HCT116 (cell line): ENCODE measurements around the gene IL31. TPM values are rescaled to one million over a fixed set of nuclear protein-coding genes. Genes with fewer than 3 reads are reported as not detected.

Source experiments
- ATAC-seq: fragments of 200-7000 bp; cut with Tn5 transposase; 2 replicates; pipeline ENCODE4 v1.9.1; 2020; ENCODE audit warnings: mild to moderate bottlenecking, moderate library complexity
- BruUV-seq: library from RNA; stranded (reverse); fragments of 400-500 nt; replicated peaks from 2 replicates; lab custom pipeline; 2021; lab: Mats Ljungman, UMichigan
- CTCF ChIA-PET: fragments of 300-600 bp; sonication (Branson Sonifier 250); formaldehyde crosslinking; loops from one replicate; lab custom pipeline; 2021; ENCODE audit warnings: antibody characterized with exemption; lab: Charles Lee
- POLR2A ChIA-PET: fragments of 300-600, 350-600 bp; sonication (Branson Sonifier 250); formaldehyde crosslinking; loops from one replicate; lab custom pipeline; 2021; ENCODE audit warnings: antibody characterized with exemption; lab: Charles Lee
- RAD21 ChIA-PET, 2 experiments: fragments of 300-600 bp; sonication (Branson Sonifier 250); formaldehyde crosslinking; loops; one replicate each; lab custom pipeline; 2023; ENCODE audit warnings: low total read pairs in 2 of 2; ENCODE audit not compliant: uncharacterized antibody in 2 of 2, unreplicated experiment in 2 of 2, low non-redundant PET in 1 of 2; lab: Charles Lee
- DNase-seq: peaks from one replicate; pipeline ENCODE4 v3.0.0-alpha.2; 2010; ENCODE audit warnings: low read depth, low spot score
- H2AFZ ChIP-seq: fragments of 200-600 bp; shearing (Covaris generic), sonication (generic); 2 replicates; pipeline ENCODE4 v1.6.1; 2017; ENCODE audit warnings: low read depth, mixed run types, mixed read lengths, antibody characterized with exemption, low read length; ENCODE audit not compliant: poor library complexity, severe bottlenecking
- H3K27ac ChIP-seq: 2 replicates; pipeline ENCODE4 v1.5.1; 2012; ENCODE audit warnings: low read depth, low read length
- H3K27me3 ChIP-seq: fragments of 200-600 bp; sonication (generic); 2 replicates; pipeline ENCODE4 v1.6.1; 2016; ENCODE audit warnings: mixed run types, low read length, mixed read lengths; ENCODE audit not compliant: insufficient read depth
- H3K36me3 ChIP-seq, 2 experiments: fragments of 200-500 bp in 1 of 2; fragments of 200-600 bp in 1 of 2; sonication (Bioruptor generic) in 1 of 2; sonication (generic) in 1 of 2; 2 replicates each; pipeline versions ENCODE4 v1.5.1 to v1.6.1; 2014 to 2016; ENCODE audit warnings: low read length in 2 of 2, inconsistent platforms in 1 of 2, mixed read lengths in 1 of 2, mixed run types in 1 of 2; ENCODE audit not compliant: insufficient read depth in 2 of 2, control insufficient read depth in 1 of 2
- H3K4me1 ChIP-seq, 2 experiments: fragments of 200-600 bp in 1 of 2; sonication (generic) in 1 of 2; 2 replicates each; pipeline versions ENCODE4 v1.5.1 to v1.6.1; 2012 to 2017; ENCODE audit warnings: low read length in 2 of 2, inconsistent platforms in 1 of 2, mild to moderate bottlenecking in 1 of 2, mixed read lengths in 1 of 2, mixed run types in 1 of 2, moderate library complexity in 1 of 2; ENCODE audit not compliant: insufficient read depth in 2 of 2, control insufficient read depth in 1 of 2
- H3K4me2 ChIP-seq: fragments of 200-600 bp; sonication (generic); 2 replicates; pipeline ENCODE4 v1.6.1; 2017; ENCODE audit warnings: mixed run types, low read length, mixed read lengths
- H3K4me3 ChIP-seq, 2 experiments: fragments of 200-600 bp in 1 of 2; sonication (generic) in 1 of 2; replicated peaks in 1 of 2; 2 replicates each; pipeline ENCODE4 v1.5.1; 2011 to 2016; ENCODE audit warnings: low read length in 2 of 2, control low read depth in 1 of 2, low read depth in 1 of 2, mild to moderate bottlenecking in 1 of 2, mixed read lengths in 1 of 2, mixed run types in 1 of 2
- H3K79me2 ChIP-seq: fragments of 200-600 bp; sonication (generic); 2 replicates; pipeline ENCODE4 v1.6.1; 2017; ENCODE audit warnings: mild to moderate bottlenecking, mixed run types, low read length, moderate library complexity, mixed read lengths; ENCODE audit not compliant: insufficient read depth
- H3K9ac ChIP-seq: fragments of 200-600 bp; sonication (generic); 2 replicates; pipeline ENCODE4 v1.6.1; 2016; ENCODE audit warnings: low read length, mixed read lengths
- H3K9me2 ChIP-seq: fragments of 200-600 bp; sonication (generic), shearing (Covaris generic); 2 replicates; pipeline ENCODE4 v1.6.1; 2017; ENCODE audit warnings: mixed run types, mild to moderate bottlenecking, moderate library complexity; ENCODE audit not compliant: insufficient read depth
- H3K9me3 ChIP-seq, 2 experiments: fragments of 200-500 bp in 1 of 2; fragments of 200-600 bp in 1 of 2; sonication (Bioruptor generic) in 1 of 2; sonication (generic) in 1 of 2; 2 replicates each; pipeline ENCODE4 v1.6.1; 2014 to 2017; ENCODE audit warnings: low read length in 2 of 2, mixed read lengths in 2 of 2, inconsistent platforms in 1 of 2, low read depth in 1 of 2, mild to moderate bottlenecking in 1 of 2, mixed run types in 1 of 2, moderate library complexity in 1 of 2; ENCODE audit not compliant: control insufficient read depth in 1 of 2, insufficient read depth in 1 of 2
- H4K20me1 ChIP-seq: fragments of 200-600 bp; sonication (generic), shearing (Covaris generic); 2 replicates; pipeline ENCODE4 v1.6.1; 2017; ENCODE audit warnings: mixed run types, mild to moderate bottlenecking, moderate library complexity; ENCODE audit not compliant: insufficient read depth
- CEBPB ChIP-seq: IDR thresholded peaks from 2 replicates; pipeline ENCODE4 v1.6.1; 2012; ENCODE audit warnings: low read depth
- EGR1 ChIP-seq: IDR thresholded peaks from 2 replicates; pipeline ENCODE4 v1.6.1; 2012; ENCODE audit warnings: low read depth
- EZH2 ChIP-seq: fragments of 200-600 bp; sonication (generic); IDR thresholded peaks from 2 replicates; pipeline ENCODE4 v1.6.1; 2017; ENCODE audit warnings: antibody characterized with exemption, mixed run types
- POLR2A ChIP-seq: IDR thresholded peaks from 2 replicates; pipeline ENCODE4 v1.7.0; 2011; ENCODE audit warnings: borderline replicate concordance; ENCODE audit not compliant: insufficient read depth, insufficient read length; ENCODE audit errors: extremely low read depth
- SIN3A ChIP-seq: IDR thresholded peaks from 2 replicates; pipeline ENCODE4 v1.6.1; 2012; ENCODE audit warnings: low read depth
- SP1 ChIP-seq: IDR thresholded peaks from 2 replicates; pipeline ENCODE4 v1.6.1; 2012; ENCODE audit warnings: low read depth
- SRF ChIP-seq: IDR thresholded peaks from 2 replicates; pipeline ENCODE4 v1.6.1; 2012; ENCODE audit warnings: low read depth
- TCF7L2 ChIP-seq: IDR thresholded peaks from 2 replicates; pipeline ENCODE4 v1.7.0; 2011; ENCODE audit warnings: borderline replicate concordance, inconsistent platforms; ENCODE audit not compliant: insufficient read depth, insufficient read length; ENCODE audit errors: extremely low read depth
- ZBTB33 ChIP-seq: IDR thresholded peaks from 2 replicates; pipeline ENCODE4 v1.6.1; 2011; ENCODE audit warnings: mild to moderate bottlenecking, low read length, moderate library complexity; ENCODE audit not compliant: insufficient replicate concordance; ENCODE audit errors: extremely low read depth
- ZFX ChIP-seq: fragments of 450-650 bp; IDR thresholded peaks from 2 replicates; pipeline ENCODE4 v1.6.1; 2017
- ZNF274 ChIP-seq: fragments of 200-500 bp; sonication (Bioruptor generic); IDR thresholded peaks from 2 replicates; pipeline ENCODE4 v1.6.1; 2014; ENCODE audit warnings: mild to moderate bottlenecking, low read depth, low read length, inconsistent platforms
- intact Hi-C: fragments of 100-400 bp; cut with micrococcal nuclease; formaldehyde crosslinking; loops from 2 replicates; pipeline ENCODE4 v1.10.0; 2022
- total RNA-seq: library from RNA; stranded (reverse); gene quantifications from one replicate; pipeline ENCODE4 v1.2.1, GENCODE V29; 2021; ENCODE audit not compliant: unreplicated experiment
- TF ChIP-seq, protein P1 (sequence below): IDR thresholded peaks from 2 replicates; pipeline ENCODE4 v1.6.1; 2012

The IL31 gene
- total RNA-seq, 1 experiment from 2014 or later = not detected

DNA sequence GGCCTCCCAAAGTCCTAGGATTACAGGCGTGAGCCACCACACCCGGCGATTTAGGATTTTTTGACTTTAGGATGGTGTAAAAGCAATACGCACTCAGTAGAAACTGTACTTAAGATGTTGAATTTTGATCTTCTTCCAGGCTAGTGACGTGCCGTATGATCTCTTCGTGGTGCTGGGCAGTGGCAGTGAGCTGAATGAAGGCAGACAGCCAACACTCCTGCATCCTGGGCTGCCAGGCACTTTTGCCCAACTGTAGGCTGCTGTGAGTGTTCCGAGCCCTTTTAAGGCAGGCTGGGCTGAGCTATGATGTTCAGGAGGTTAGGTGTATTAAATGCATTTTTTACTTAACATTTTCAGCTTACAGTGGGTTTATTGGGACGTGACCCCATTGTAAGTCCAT is 21.3 kb downstream of the IL31 start:
- ChIA-PET CTCF (no interaction called here), POLR2A (no interaction called here), RAD21 (no interaction called here)
- no peaks in the 10 kb centered on the region for H3K79me2 ChIP-seq
- no peaks in the 10 kb centered on the region for H3K4me1 ChIP-seq
- TF ChIP-seq ZNF274 = no peak
- no peak for TF ChIP-seq POLR2A
- TF ChIP-seq EGR1 = no peak
- no peak for TF ChIP-seq CEBPB
- no peak for TF ChIP-seq SP1
- TF ChIP-seq SIN3A = no peak
- TF ChIP-seq TCF7L2 = no peak
- TF ChIP-seq SRF = no peak
- no peak for TF ChIP-seq ZFX
- TF ChIP-seq, protein P1, sequence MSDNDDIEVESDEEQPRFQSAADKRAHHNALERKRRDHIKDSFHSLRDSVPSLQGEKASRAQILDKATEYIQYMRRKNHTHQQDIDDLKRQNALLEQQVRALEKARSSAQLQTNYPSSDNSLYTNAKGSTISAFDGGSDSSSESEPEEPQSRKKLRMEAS = no peak
- TF ChIP-seq ZBTB33 = no peak
- TF ChIP-seq EZH2 = no peak
- no peak overlapping the region for H3K27ac ChIP-seq
- no TSS peak for BruUV-seq
- no peaks in the 10 kb centered on the region for H4K20me1 ChIP-seq
- no peak for ATAC-seq
- H3K9ac ChIP-seq = no peak overlapping the region
- no peak overlapping the region for H2AFZ ChIP-seq
- no peaks in the 10 kb centered on the region for H3K27me3 ChIP-seq
- no peak overlapping the region for H3K4me2 ChIP-seq
- H3K4me3 ChIP-seq = no peak overlapping the region
- H3K36me3 ChIP-seq = no peaks in the 10 kb centered on the region
- intact Hi-C loops = no loop called here
- H3K9me3 ChIP-seq = no peaks in the 10 kb centered on the region
- no peak for DNase-seq
- H3K9me2 ChIP-seq = no peaks in the 10 kb centered on the region
